ENCODE results near the gene RAB3D.
A peak's percentile ranks its signal among the peaks of the same experiment; 100 is the strongest.
"Not testable (repeated sequence)": the region's sequence is repeated elsewhere in the genome, so short reads cannot be mapped to it uniquely, and the experiment has no call there.

RAB3D gene

GRCh38 chr19:11365557-11366117, 26.2 kb upstream of the RAB3D start:
- DNase-seq, result no peak

GRCh38 chr19:11364935-11365334, 25.5 kb upstream of the RAB3D start:
- DNase-seq, result no peak

- DNase-seq, result no peak
Observed at GRCh38 chr19:11364296-11364904, 24.9 kb upstream of the RAB3D start.

GRCh38 chr19:11363881-11364280, 24.4 kb upstream of the RAB3D start:
- no peak for DNase-seq

DNA sequence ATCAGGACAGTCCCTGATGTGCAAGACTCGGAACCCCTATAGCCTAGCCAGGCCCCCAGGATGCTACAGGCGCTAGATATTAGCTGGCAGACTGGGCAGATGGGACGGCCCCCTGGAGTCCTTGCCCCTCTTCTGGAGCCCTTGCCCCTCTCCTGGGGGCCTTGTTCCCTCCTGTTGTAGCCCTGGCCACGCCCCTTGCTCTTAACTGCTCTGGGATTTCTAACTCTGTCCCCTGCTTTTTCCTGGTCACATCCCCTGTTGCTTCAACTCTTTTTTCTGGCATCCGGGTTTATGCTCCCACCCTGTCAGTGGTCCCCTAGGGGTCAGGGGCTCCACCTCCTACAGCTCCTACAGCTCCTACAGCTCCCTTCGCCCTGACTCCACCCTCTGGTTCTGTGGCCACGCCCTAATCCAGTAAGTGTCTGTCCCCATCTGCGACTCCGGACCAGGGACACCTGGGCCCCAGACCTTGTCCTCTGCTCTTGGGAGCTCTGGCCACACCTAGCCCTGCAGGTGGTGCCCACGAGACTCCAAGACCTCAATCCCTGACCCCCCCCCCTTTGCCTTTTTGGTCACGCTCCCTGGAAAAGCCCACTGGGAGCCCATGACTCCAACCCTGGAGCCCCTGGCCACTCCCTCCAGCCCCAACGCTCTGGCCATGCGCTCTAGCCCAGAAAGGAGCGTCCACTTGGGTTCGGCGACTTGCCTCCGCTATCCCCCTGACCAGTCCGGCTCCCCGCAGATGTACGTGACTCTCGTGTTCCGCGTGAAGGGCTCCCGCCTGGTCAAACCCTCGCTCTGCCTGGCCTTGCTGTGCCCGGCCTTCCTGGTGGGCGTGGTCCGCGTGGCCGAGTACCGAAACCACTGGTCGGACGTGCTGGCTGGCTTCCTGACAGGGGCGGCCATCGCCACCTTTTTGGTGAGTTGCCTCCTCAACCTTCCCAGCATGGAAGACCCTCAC, 22.6 kb upstream of the RAB3D start:
- DNase-seq, result no peak

DNA sequence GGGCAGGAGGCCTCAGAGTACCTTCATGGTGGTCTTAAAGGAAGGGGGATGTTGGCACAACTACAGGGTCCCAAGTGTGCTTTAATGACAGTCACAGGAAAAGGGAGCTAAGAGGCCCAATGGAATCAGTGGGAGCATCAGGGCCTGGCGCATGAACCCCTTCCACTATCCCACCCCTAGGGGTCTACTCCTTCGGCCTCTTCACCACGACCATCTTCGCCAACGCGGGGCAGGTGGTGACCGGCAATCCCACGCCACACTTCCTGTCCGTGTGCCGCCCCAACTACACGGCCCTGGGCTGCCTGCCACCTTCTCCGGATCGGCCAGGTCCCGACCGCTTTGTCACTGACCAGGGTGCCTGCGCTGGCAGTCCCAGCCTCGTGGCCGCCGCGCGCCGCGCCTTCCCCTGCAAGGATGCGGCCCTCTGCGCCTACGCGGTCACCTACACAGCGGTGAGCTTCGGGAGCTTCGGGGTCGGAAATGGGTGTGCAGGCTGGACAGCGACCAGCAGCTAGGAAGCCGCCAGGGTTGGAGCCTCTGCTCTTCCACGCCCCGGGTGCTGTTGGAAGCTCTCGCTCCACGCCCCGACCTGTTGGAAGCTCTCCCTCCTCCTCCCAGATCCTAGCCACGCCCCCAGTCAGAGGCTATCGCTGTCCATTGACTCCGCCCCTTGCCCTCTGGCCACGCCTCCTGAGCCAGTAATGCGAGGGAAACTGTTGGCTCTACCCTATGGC, 21.7 kb upstream of the RAB3D start:
- no peak for DNase-seq

GRCh38 chr19:11359421-11359820, 20.0 kb upstream of the RAB3D start:
- DNase-seq, result no peak

DNA sequence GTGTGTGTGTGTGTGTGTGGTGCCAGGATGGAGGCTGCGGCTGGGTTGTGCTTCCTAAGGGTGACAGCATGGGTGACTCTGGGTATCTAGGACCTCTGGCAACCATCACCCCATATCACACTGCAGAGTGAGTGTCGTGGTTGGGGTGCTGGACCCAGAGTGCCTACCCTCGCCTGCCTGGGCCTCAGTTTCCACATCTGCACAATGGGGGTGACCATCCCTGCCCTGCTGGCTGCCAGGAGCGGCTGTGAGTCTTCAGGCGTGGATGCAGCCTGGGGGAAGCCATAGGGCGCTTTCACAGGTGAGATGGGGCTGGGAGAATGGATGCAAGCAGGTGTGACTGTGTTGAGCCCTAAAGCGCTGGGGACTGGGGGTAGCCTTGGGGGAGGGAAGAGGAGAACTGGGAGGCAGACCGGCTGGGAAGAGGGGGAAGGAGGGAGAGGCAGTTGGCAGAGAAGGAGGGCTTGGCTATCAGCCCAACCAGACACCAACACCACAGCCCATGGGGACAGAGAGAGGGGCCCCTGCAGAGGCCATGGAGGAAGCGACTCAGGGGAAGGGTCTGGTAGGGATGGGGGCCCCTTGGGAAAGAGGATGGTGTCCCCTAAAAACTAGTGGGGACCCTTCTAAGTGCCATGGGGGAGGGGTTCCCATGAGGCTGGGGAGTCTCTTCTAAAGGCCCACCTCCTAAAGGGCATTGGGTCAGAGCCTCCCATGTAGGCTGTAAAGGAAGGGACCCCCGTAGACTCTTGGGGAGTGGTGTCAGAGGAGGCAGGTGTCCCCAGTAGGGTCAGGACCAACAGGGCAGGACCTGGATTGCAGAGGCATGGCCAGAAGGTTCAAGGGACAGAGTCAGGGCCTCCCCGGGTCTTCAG, 17.5 kb upstream of the RAB3D start:
- no peak for DNase-seq

DNA sequence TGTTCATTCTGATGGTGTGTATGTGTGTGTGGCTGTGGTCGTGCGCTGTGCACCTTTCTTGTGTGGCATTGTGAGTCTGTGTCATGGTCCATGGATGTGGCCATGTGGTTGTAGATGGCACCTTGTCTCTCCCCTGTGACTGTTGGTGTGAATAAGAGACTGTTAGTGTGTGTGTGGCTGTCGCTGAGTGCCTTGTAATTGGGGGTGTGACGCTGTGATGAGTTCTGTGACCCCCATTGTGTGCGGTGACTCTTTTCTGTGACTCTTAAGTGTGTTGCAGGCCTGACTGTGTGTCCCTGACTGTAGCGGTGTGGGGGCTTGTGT, 16.6 kb upstream of the RAB3D start:
- no peak for DNase-seq

GRCh38 chr19:11355160-11356073, 16.0 kb upstream of the RAB3D start, which contains the start of gene PLPPR2:
Gene PLPPR2, plus strand, starts transcription at chr19:11355432. Its CDS starts 2,242 bp downstream, at chr19:11357674.
- DNase-seq, result peak; percentile 95

GRCh38 chr19:11354102-11354501, 14.6 kb upstream of the RAB3D start:
- not testable (repeated sequence) for DNase-seq

DNA sequence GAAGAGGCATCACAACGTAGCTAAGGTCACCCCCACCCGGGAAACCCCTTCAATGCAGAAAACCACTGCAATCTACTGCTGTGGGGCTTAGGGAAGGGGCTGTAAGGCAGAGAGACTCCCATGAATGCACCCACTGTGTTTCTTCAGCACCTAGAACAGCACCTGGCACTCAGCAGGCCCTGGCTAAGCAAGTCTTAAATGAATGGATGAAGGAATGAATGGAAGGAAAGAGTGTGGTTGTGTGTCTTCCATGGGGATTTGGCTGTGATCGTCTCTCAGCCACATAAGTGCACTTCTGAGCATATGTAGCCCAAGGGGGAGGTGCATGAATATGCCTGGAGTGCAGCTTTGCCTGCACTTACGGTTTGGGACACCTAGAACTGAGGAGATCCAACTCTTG, 9.7 kb upstream of the RAB3D start:
- DNase-seq, result no peak

- DNase-seq, result no peak
Observed at GRCh38 chr19:11347546-11348039, 8.1 kb upstream of the RAB3D start.

- peak; percentile 100 for DNase-seq
Observed at GRCh38 chr19:11346104-11346940, 6.9 kb upstream of the RAB3D start, which contains the start of the genes CCDC159 and TMEM205. Gene CCDC159, plus strand, starts transcription at chr19:11346519. Its CDS starts 88 bp downstream, at chr19:11346607. Gene TMEM205, minus strand, starts transcription at chr19:11346268. Its CDS starts 649 bp downstream, at chr19:11345619.

GRCh38 chr19:11345122-11345803, 5.8 kb upstream of the RAB3D start:
- no peak for DNase-seq

GRCh38 chr19:11342429-11342828, 3.0 kb upstream of the RAB3D start:
- DNase-seq, result no peak

DNA sequence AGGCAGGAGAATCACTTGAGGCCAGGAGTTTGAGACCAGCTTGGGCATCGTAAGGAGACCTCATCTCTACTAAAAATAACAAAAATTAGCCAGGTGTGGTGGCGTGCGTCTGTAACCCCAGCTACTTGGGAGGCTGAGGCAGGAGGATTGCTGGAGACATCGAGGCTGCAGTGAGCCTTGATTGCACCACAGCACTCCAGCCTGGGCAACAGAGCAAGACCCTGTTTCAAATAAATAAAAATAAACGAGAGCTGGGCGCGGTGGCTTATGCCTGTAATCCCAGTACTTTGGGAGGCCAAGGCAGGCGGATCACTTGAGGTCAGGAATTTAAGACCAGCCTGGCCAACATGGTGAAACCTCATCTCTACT, 626 bp upstream of the RAB3D start:
- DNase-seq, result not testable (repeated sequence)

DNA sequence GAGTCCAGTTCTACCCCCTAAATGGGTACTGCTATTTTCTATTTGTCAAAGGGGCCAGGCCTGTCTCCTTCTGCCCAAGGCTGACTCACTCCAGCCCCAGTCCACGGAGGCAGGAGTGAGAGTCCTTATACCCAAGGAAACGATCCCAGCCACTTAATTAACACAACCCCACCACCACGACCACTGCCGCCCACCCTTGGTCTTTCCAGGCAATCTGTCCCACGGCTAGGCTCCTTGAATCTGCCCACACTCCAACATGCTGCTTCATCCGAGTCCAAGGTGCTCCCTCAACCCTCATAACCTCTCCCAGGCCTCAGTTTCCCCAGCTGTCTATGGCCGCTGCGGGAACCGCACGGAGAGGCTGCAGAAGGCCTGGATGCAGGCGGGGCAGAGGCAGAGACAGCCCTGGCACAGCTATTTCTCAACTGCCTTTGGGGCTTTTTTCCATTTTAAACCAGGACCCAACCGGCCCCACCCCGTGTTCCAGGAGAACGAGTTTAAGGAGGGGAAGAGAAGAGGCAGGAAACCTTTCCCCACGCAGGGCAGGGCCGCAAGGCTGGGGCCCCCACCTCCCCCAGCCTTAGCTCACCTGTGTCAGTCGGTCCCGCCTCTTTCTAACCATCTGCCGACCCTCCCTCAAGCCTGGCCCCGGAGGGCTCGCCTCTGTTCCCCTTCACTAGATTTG, 746 bp downstream of the RAB3D start:
- no peak for DNase-seq

GRCh38 chr19:11338121-11338520, 1.3 kb downstream of the RAB3D start:
- no peak for DNase-seq

Measured in suppressor macrophage treated with lipopolysaccharide for 4 hours (primary cell).